ENCODE measurements around the gene ZNF57. TPM values are rescaled to one million over a fixed set of nuclear protein-coding genes. Genes with fewer than 3 reads are reported as not detected.

The ZNF57 gene
- total and polyA plus RNA-seq, 9 of the 15 experiments (the other 6 are each of a cell fraction or from before 2014, with no cell fraction given): 3.9 to 13.5 (median 7.8) TPM

GRCh38 chr19:2950286-2951124, 49.8 kb downstream of the ZNF57 start (continued):
- TF ChIP-seq ASH1L (IDR thresholded peaks at IDR 0.05; ENCODE audit: borderline replicate concordance, low read depth, partially characterized antibody) (peak; percentile 73), ZNF778 (CRISPR knock-in tag; IDR thresholded peaks at IDR 0.05) (no peak), SMARCC2 (IDR thresholded peaks at IDR 0.05; ENCODE audit: low read depth) (no peak), ELF4 (CRISPR knock-in tag; IDR thresholded peaks at IDR 0.05) (peak; percentile 27; the same call in 1 of the 2 replicates), POLR2G (IDR thresholded peaks at IDR 0.05; ENCODE audit: low read depth, low read length) (peak; percentile 99), ELF2 (CRISPR knock-in tag; IDR thresholded peaks at IDR 0.05) (peak; percentile 79), SMAD3 (CRISPR knock-in tag; conservative IDR thresholded peaks at IDR 0.05) (no peak), CBX1 (IDR thresholded peaks at IDR 0.05; ENCODE audit: low read depth) (0 out of 2 replicates have a peak, but pooled peaks have one; percentile 53), ETV5 (CRISPR knock-in tag; IDR thresholded peaks at IDR 0.05; ENCODE audit: low read depth) (peak; percentile 84), ZBTB1 (CRISPR knock-in tag; IDR thresholded peaks at IDR 0.05; ENCODE audit: borderline replicate concordance, low read depth) (peak; percentile 63; the same call in 1 of the 2 replicates), NONO (IDR thresholded peaks at IDR 0.05; ENCODE audit: low read depth in 2 of 2, low read length in 1 of 2) (0 out of 4 replicates have a peak, but pooled peaks of 1 of the 2 experiments have one; percentile 1), MXI1 (IDR thresholded peaks at IDR 0.05; ENCODE audit: low read depth, low read length) (0 out of 2 replicates have a peak, but pooled peaks have one; percentile 14), ZNF143 (CRISPR knock-in tag; IDR thresholded peaks at IDR 0.05) (no peak), ZNF311 (CRISPR knock-in tag; IDR thresholded peaks at IDR 0.05) (no peak), E2F4 (CRISPR knock-in tag; IDR thresholded peaks at IDR 0.05; ENCODE audit: low read depth) (peak; percentile 3; the same call in 1 of the 2 replicates)
- TF ChIP-seq, protein P1, sequence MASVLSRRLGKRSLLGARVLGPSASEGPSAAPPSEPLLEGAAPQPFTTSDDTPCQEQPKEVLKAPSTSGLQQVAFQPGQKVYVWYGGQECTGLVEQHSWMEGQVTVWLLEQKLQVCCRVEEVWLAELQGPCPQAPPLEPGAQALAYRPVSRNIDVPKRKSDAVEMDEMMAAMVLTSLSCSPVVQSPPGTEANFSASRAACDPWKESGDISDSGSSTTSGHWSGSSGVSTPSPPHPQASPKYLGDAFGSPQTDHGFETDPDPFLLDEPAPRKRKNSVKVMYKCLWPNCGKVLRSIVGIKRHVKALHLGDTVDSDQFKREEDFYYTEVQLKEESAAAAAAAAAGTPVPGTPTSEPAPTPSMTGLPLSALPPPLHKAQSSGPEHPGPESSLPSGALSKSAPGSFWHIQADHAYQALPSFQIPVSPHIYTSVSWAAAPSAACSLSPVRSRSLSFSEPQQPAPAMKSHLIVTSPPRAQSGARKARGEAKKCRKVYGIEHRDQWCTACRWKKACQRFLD (CRISPR knock-in tag; IDR thresholded peaks at IDR 0.05): no peak
- TF ChIP-seq, protein P2, sequence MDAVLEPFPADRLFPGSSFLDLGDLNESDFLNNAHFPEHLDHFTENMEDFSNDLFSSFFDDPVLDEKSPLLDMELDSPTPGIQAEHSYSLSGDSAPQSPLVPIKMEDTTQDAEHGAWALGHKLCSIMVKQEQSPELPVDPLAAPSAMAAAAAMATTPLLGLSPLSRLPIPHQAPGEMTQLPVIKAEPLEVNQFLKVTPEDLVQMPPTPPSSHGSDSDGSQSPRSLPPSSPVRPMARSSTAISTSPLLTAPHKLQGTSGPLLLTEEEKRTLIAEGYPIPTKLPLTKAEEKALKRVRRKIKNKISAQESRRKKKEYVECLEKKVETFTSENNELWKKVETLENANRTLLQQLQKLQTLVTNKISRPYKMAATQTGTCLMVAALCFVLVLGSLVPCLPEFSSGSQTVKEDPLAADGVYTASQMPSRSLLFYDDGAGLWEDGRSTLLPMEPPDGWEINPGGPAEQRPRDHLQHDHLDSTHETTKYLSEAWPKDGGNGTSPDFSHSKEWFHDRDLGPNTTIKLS (IDR thresholded peaks at IDR 0.05; ENCODE audit: borderline replicate concordance, low read depth): peak; percentile 88
- TF ChIP-seq, protein P3, sequence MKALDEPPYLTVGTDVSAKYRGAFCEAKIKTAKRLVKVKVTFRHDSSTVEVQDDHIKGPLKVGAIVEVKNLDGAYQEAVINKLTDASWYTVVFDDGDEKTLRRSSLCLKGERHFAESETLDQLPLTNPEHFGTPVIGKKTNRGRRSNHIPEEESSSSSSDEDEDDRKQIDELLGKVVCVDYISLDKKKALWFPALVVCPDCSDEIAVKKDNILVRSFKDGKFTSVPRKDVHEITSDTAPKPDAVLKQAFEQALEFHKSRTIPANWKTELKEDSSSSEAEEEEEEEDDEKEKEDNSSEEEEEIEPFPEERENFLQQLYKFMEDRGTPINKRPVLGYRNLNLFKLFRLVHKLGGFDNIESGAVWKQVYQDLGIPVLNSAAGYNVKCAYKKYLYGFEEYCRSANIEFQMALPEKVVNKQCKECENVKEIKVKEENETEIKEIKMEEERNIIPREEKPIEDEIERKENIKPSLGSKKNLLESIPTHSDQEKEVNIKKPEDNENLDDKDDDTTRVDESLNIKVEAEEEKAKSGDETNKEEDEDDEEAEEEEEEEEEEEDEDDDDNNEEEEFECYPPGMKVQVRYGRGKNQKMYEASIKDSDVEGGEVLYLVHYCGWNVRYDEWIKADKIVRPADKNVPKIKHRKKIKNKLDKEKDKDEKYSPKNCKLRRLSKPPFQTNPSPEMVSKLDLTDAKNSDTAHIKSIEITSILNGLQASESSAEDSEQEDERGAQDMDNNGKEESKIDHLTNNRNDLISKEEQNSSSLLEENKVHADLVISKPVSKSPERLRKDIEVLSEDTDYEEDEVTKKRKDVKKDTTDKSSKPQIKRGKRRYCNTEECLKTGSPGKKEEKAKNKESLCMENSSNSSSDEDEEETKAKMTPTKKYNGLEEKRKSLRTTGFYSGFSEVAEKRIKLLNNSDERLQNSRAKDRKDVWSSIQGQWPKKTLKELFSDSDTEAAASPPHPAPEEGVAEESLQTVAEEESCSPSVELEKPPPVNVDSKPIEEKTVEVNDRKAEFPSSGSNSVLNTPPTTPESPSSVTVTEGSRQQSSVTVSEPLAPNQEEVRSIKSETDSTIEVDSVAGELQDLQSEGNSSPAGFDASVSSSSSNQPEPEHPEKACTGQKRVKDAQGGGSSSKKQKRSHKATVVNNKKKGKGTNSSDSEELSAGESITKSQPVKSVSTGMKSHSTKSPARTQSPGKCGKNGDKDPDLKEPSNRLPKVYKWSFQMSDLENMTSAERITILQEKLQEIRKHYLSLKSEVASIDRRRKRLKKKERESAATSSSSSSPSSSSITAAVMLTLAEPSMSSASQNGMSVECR (CRISPR knock-in tag; IDR thresholded peaks at IDR 0.05): peak; percentile 45; the same call in 1 of the 2 replicates

Data from K562 (cell line).